Brain microvascular endothelial cell (primary cell): Measurements from ENCODE around the gene SESN3.

Source experiments
- DNase-seq: peaks from one replicate; pipeline ENCODE4 v3.0.0-alpha.2; 2020
- H3K27ac ChIP-seq: fragments of 250-450 bp; sonication (Bioruptor Pico); 2 replicates; pipeline ENCODE4 v1.5.1; 2020; ENCODE audit warnings: mild to moderate bottlenecking, moderate library complexity
- H3K27me3 ChIP-seq: fragments of 250-450 bp; sonication (Bioruptor Pico); replicated peaks from 2 replicates; pipeline ENCODE4 v1.5.1; 2020; ENCODE audit warnings: mild to moderate bottlenecking
- H3K36me3 ChIP-seq: fragments of 250-450 bp; sonication (Bioruptor Pico); replicated peaks from 2 replicates; pipeline ENCODE4 v1.5.1; 2020; ENCODE audit warnings: mild to moderate bottlenecking
- H3K4me3 ChIP-seq: 2 replicates; pipeline ENCODE4 v1.5.1; 2011; ENCODE audit warnings: low read depth, mild to moderate bottlenecking, control low read depth, low read length, moderate library complexity
- in situ Hi-C: cut with HindIII; loops from 2 replicates; pipeline ENCODE4 v1.10.0; 2017; ENCODE audit warnings: low sequenced_read_pairs, low pct_ligation_motif_present
- TF ChIP-seq, protein P1 (sequence below): IDR thresholded peaks from 2 replicates; pipeline ENCODE4 v1.5.1; 2011; ENCODE audit warnings: low read depth, mild to moderate bottlenecking, moderate library complexity, low read length, control low read depth, inconsistent platforms; ENCODE audit errors: missing control alignments

Gene SESN3

DNA sequence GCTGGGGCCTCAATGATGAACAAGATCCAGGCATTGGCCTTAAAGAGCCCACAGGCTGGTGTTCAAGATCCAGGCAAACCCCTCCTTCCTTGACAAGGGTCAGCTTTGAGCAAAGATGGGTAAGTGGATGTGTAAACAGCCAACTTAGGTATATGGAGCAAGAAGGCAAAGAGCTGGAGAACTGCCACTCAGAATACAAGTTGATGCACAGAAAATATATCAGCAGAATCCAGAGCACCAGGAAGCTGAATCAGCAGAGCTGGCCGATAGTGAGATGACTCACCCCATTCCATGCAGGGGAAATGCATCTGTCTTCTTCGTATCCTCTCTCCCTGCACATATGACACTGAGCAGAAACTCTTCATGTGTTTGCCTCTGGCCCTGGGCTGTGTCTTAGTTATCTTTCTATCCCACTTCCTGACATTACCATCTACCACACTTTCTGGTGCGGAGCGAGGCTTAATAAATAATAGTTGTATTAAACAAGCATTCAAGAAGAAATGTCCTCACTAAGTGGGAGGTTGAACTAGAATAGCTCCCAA lies 83.6 kb downstream of the SESN3 start:
- DNase-seq, result peak; percentile 94
- H3K27me3 ChIP-seq, result no peaks in the 10 kb centered on the region
- H3K4me3 ChIP-seq, result no peak overlapping the region
- TF ChIP-seq, protein P1, sequence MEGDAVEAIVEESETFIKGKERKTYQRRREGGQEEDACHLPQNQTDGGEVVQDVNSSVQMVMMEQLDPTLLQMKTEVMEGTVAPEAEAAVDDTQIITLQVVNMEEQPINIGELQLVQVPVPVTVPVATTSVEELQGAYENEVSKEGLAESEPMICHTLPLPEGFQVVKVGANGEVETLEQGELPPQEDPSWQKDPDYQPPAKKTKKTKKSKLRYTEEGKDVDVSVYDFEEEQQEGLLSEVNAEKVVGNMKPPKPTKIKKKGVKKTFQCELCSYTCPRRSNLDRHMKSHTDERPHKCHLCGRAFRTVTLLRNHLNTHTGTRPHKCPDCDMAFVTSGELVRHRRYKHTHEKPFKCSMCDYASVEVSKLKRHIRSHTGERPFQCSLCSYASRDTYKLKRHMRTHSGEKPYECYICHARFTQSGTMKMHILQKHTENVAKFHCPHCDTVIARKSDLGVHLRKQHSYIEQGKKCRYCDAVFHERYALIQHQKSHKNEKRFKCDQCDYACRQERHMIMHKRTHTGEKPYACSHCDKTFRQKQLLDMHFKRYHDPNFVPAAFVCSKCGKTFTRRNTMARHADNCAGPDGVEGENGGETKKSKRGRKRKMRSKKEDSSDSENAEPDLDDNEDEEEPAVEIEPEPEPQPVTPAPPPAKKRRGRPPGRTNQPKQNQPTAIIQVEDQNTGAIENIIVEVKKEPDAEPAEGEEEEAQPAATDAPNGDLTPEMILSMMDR, result no peak
- peak overlapping the region; percentile 32 for H3K27ac ChIP-seq
- in situ Hi-C loops, result no loop called here
- H3K36me3 ChIP-seq, result no peaks in the 10 kb centered on the region

DNA sequence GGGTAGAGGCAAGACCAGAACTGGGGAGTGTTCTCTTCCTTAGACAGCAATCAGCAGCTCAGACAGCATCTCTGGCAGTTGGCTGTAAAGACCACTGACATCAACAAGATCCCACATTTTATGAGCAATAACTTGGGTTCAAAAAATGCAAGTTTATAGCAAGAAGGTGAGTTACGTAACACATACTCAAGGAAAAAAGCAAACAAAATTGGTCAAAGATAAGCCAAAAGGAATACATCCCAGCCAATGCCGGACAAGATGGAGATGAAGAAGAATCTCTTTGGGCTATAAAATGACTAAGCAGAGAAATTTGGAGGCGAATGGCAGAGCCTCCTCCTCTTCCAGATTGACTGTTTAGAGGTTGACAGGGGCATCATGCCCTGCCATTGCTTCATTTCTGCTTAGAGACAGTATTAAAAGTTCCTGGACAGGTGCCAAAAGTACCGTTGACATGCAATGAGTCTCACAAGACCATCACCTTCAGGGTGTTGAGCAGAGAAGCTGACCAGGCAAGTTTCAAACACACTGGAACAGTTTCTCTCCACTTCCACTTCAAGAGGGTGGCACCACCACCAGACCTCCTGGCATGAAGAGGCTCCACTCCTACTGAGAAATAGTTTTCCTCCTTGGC lies 85.5 kb downstream of the SESN3 start:
- TF ChIP-seq, protein P1, result no peak
- Histone ChIP-seq H3K27me3 (no peaks in the 10 kb centered on the region), H3K27ac (no peak overlapping the region), H3K4me3 (no peak overlapping the region), H3K36me3 (no peaks in the 10 kb centered on the region)
- no peak for DNase-seq
- in situ Hi-C loops, result no loop called here

DNA sequence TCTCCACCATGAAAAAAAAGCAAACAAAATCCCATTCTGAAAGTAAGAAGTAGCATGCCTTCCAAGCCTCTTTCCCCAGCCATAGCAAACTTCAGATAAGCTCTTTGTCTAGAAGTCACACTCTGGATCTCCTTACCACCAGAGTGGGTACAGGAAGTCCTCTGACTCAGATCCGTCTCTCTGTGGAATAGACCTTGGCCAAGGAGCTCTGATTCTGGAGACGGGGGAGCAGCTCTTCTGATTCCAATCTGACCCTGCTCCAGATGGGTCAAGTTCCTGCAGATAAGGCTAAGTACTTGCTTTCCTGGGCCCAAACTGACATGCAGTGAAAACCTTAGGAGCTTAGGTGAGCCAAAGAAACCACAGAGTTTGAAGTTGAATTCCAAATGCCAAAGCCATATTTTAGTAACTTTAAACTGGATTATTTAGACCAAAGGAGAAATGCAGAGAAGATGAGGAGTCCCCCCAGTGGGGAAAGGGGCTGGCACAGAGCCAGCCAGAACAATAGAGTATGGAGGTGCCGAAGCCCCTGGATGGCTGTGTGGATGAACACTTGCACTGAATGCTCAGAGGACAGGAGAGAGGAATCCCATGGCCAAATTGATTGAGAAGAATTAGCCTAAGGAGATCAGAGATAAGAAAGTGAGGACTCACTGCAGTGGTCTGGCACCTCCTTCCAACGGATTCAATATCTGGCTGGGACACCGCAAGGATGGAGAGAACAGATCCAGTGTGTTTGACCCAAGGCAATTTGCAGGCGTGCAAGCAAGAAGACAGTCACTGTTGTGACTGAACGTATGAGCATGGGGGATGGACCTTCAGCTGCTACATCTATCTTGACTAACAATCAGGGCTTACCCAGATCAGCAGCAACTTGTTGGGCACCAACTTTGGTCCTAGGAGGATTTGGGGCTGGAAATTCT lies 86.4 kb downstream of the SESN3 start:
- no peaks in the 10 kb centered on the region for H3K27me3 ChIP-seq
- no peaks in the 10 kb centered on the region for H3K36me3 ChIP-seq
- H3K27ac ChIP-seq, result no peak overlapping the region
- DNase-seq, result no peak
- H3K4me3 ChIP-seq, result no peak overlapping the region
- TF ChIP-seq, protein P1, result no peak
- in situ Hi-C loops, result no loop called here

DNA sequence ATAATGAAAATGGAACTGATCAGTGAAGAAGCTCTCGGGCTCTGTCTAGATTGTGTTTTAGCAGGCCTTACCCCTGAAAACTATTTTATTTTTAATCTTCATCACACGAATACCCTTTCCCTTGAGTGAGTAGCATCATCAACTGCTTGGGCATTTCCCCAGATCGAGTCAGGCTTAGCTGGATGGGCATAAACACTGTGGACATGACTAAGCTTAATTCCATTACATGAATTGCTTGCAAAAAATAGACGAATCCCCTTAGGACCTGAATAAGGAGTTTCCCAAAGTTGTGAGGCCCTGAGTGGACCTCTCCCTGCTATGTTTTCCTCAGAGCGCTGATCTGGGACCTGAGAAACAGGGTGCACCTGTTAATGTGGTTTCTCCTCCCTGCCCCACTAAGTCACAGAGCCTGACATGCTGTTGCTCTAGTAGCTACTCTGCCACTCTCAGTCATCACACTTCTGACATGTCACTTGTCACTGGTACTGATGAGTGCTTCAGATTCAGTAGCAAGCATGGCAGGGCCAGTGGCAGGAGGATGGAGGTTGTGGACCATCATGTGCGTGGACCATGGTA lies 87.8 kb downstream of the SESN3 start:
- DNase-seq, result no peak
- Histone ChIP-seq H3K27me3 (no peaks in the 10 kb centered on the region), H3K36me3 (no peaks in the 10 kb centered on the region), H3K27ac (no peak overlapping the region), H3K4me3 (no peak overlapping the region)
- in situ Hi-C loops, result no loop called here
- TF ChIP-seq, protein P1, result no peak

DNA sequence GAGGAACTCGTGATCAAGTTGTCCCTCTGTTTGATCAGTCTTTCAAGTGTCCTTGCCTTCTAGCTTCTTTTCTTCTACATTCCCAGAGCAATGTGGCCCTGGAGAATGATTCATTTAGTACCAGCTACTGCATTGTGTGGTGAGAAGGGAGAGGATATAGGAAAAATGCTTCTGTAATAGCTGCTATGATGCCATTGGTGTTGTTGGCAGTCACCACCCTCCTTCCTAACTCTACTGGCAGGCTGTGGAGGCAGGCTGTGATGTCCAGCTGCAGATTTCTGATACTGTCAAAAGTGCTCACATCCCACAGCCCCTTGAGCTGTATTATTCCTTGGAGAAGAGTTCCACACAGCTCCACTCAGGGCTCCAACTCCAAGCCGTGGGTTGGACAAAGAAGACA lies 88.6 kb downstream of the SESN3 start:
- Histone ChIP-seq H3K4me3 (no peak overlapping the region), H3K27me3 (no peaks in the 10 kb centered on the region), H3K27ac (no peak overlapping the region), H3K36me3 (no peaks in the 10 kb centered on the region)
- in situ Hi-C loops, result no loop called here
- TF ChIP-seq, protein P1, result no peak
- DNase-seq, result no peak
